GM12873 (cell line): ENCODE data around the gene BHMT.

Experiments used
- CTCF ChIP-seq: IDR thresholded peaks from 2 replicates; pipeline ENCODE4 v1.5.1; 2012; ENCODE audit warnings: low read depth, mild to moderate bottlenecking, moderate library complexity, low read length, control low read depth; ENCODE audit not compliant: insufficient read depth; ENCODE audit errors: missing control alignments

Gene BHMT

GRCh38 chr5:79077680-79078365 lies 33.8 kb upstream of the BHMT start:
- TF ChIP-seq CTCF: no peak

DNA sequence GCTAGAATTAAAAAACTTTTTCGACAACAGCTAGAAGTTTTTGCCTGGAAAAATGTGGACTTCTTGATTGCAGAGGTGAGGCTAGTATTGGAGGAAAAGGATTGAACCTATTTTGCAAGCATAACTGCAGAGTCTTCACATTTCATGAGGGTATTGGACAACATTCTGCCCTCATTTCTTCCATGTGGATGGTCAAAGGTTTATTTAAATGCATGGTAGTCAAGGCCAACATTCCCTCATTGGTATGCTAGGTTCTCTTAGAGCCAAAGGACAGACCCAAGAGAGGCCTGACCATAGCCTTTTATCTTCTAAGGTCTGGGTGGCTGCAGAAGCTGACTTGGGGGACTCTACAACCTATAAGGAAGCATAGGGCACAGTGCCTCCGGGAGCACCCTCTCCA lies 30.8 kb upstream of the BHMT start:
- TF ChIP-seq CTCF: no peak

- TF ChIP-seq CTCF: no peak
Measured at GRCh38 chr5:79081779-79082178, 29.8 kb upstream of the BHMT start.

- no peak for TF ChIP-seq CTCF
Measured at GRCh38 chr5:79086116-79086515, 25.5 kb upstream of the BHMT start.

- TF ChIP-seq CTCF: no peak
Measured at GRCh38 chr5:79088507-79088906, 23.1 kb upstream of the BHMT start.

DNA sequence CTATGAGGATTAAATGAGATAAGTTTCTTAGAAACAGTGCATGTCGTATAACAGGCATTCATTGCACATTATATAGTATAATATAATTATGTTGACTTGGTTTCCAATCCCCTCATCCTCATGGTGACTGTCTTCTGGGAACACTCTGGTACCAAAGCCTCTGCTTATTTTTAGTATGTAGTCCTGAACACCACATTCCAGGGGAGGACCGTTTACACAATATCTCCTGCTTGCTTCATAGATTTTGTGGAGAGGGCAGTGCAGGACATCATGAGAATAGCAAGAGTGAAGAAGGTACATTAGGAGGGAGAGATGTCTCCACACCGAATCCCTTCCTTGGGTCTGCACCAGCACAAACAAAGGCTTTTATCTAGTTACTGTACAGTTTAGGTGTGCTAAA lies 20.5 kb upstream of the BHMT start:
- no peak for TF ChIP-seq CTCF

- TF ChIP-seq CTCF: no peak
Measured at GRCh38 chr5:79093762-79094161, 17.8 kb upstream of the BHMT start.
